Cardiac fibroblast (primary cell): ENCODE data around the gene PCDH9.
A peak's percentile ranks its signal among the peaks of the same experiment; 100 is the strongest.

Source experiments
- DNase-seq, 2 donors: peaks; one replicate each; pipeline versions ENCODE4 v3.0.0 to v3.0.0-alpha.2; 2010; ENCODE audit warnings: low read depth in 2 of 2
- H3K4me3 ChIP-seq, 2 donors: replicated peaks in 1 of 2; 1 replicate in 1 of 2; 2 replicates in 1 of 2; pipeline ENCODE4 v1.5.1; 2011; ENCODE audit warnings: low read depth in 2 of 2, low read length in 2 of 2, mild to moderate bottlenecking in 2 of 2, moderate library complexity in 1 of 2
- TF ChIP-seq, protein P1 (sequence below): IDR thresholded peaks from one replicate; pipeline ENCODE4 v1.5.1; 2011; ENCODE audit warnings: low read depth, mild to moderate bottlenecking, low read length, inconsistent platforms

The PCDH9 gene

DNA sequence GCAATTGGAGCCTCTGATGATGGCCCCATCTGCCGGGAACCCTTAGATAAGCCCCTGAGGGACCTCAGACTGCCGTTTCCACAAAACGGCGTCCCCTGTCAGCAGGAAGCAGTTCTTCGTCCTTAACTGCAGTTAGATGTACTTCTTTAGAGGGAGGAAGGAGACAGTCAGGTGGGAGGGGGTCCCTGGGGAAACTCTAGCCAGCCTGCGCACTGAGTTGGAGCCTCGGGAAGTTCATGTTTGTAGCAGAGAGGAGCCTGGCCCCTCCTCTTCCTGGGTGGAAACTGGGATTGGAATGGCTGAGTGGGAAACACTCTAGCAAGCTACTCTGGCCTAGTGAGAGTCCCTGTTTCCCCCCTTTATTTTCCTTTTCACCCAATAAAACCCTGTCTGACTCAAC lies 612.4 kb downstream of the PCDH9 start:
- TF ChIP-seq, protein P1, sequence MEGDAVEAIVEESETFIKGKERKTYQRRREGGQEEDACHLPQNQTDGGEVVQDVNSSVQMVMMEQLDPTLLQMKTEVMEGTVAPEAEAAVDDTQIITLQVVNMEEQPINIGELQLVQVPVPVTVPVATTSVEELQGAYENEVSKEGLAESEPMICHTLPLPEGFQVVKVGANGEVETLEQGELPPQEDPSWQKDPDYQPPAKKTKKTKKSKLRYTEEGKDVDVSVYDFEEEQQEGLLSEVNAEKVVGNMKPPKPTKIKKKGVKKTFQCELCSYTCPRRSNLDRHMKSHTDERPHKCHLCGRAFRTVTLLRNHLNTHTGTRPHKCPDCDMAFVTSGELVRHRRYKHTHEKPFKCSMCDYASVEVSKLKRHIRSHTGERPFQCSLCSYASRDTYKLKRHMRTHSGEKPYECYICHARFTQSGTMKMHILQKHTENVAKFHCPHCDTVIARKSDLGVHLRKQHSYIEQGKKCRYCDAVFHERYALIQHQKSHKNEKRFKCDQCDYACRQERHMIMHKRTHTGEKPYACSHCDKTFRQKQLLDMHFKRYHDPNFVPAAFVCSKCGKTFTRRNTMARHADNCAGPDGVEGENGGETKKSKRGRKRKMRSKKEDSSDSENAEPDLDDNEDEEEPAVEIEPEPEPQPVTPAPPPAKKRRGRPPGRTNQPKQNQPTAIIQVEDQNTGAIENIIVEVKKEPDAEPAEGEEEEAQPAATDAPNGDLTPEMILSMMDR, result no peak
- no peak for DNase-seq

GRCh38 chr13:66612983-66613382 lies 617.2 kb downstream of the PCDH9 start:
- no peak overlapping the region for H3K4me3 ChIP-seq

More for the DNA sequence above, 612.4 kb downstream of the PCDH9 start:
- H3K4me3 ChIP-seq, result no peak overlapping the region

DNA sequence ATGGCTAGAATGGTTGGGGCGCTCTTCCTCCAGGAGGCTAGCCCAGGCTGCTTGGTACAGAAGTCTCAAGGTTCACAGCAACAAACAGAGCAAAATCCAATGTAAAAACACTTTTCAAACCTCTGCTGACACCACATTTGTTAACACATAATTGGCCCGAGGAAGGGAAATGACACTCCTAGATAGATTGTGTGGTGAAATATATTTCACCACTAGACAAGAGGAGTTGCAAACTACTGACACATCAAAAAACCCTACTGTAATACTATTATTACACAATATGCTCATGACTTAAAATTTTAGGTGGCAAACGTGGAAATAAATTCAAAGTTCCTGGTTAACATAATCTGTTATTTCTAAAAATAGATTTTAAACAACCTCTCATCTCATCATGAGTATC lies 643.6 kb downstream of the PCDH9 start:
- H3K4me3 ChIP-seq, result no peak overlapping the region
- TF ChIP-seq, protein P1, result no peak
- DNase-seq, result peak; percentile 45 to 59

More at GRCh38 chr13:66612983-66613382, 617.2 kb downstream of the PCDH9 start:
- TF ChIP-seq, protein P1, result no peak
- DNase-seq, result no peak

DNA sequence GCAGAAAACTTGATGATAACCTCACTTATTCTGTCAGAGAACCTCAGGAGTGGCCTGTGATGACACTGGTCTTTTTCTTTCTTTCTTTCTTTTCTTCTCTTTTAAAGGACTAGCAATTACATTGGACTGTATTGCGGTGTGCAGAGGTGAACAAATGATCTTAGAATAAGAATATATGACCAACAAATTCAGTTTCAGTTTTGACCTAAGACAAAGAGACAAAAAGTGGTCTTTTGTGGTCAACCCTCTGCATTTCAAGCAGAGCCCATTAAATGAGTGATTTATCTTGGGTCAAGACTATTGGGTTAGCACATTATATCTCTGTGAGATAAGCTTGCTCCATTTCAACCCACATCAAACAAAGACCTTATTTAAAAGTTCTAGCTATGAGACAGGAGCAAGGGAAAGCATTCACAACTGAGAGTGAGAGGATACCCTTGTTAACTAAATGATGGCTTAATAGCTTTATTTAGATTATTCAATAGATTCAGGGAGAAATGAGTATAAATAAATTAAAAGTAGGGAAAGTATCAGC lies 644.4 kb downstream of the PCDH9 start:
- DNase-seq, result no peak
- no peak overlapping the region for H3K4me3 ChIP-seq
- TF ChIP-seq, protein P1, result no peak

DNA sequence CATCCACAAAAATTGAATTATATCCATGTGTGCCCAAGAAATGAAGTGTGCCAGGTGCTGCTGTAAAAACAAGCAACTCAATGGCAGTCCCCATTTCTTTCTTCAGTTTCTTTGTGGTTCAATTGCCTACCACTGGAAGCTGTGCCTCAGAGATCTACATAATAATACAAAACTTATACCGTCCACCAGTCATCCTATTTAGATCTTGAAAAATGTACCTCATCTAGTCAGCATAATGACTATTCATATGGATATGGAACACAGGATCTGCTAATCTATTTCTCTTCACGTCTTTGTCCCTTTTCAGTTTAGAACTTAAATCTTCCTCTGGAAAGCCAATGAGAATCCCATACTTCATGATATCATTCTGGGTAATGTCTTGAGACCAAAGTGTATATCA lies 648.5 kb downstream of the PCDH9 start:
- no peak for DNase-seq
- TF ChIP-seq, protein P1, result no peak
- no peak overlapping the region for H3K4me3 ChIP-seq

DNA sequence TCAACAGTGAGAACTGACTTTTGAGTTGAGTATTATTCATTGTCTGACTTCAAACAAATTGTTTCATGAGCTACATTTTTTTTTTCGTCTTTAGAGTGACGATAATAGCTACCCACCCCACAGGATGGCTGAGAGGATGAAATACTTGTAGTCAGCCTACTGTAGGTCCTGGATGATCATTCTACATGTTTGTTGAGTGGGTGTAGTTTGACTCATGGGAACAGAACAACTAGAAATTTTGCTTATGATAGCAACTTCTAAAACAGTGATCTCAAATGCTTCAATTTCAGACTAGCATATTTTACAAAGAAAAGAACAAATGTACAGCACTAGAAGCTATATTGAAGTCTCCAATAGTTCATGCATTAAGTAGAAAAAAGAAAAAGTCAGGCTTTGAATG lies 651.8 kb downstream of the PCDH9 start:
- TF ChIP-seq, protein P1, result no peak
- DNase-seq, result peak in 1 of 2 donors; percentile 59

GRCh38 chr13:66577358-66577757 lies 652.8 kb downstream of the PCDH9 start:
- H3K4me3 ChIP-seq, result no peak overlapping the region
- DNase-seq, result no peak
- TF ChIP-seq, protein P1, result no peak

More for the DNA sequence above, 651.8 kb downstream of the PCDH9 start:
- no peak overlapping the region for H3K4me3 ChIP-seq
